HCT116 (cell line): ENCODE data around the gene JAK3.

Experiments
- EZH2phosphoT487 ChIP-seq: fragments of 200-600 bp; IDR thresholded peaks from 2 replicates; pipeline ENCODE4 v1.6.1; 2018; ENCODE audit warnings: antibody characterized with exemption, borderline replicate concordance
- POLR2AphosphoS5 ChIP-seq: IDR thresholded peaks from 2 replicates; pipeline ENCODE4 v1.6.1; 2011; ENCODE audit warnings: mild to moderate bottlenecking, low read depth, low read length, moderate library complexity
- RAD21 ChIP-seq: IDR thresholded peaks from 2 replicates; pipeline ENCODE4 v1.6.1; 2012; ENCODE audit warnings: low read depth, mild to moderate bottlenecking
- REST ChIP-seq: IDR thresholded peaks from 2 replicates; pipeline ENCODE4 v1.6.1; 2012; ENCODE audit warnings: low read depth
- SP1 ChIP-seq: IDR thresholded peaks from 2 replicates; pipeline ENCODE4 v1.6.1; 2012; ENCODE audit warnings: low read depth
- TCF7L2 ChIP-seq: IDR thresholded peaks from 2 replicates; pipeline ENCODE4 v1.7.0; 2011; ENCODE audit warnings: borderline replicate concordance, inconsistent platforms; ENCODE audit not compliant: insufficient read depth, insufficient read length; ENCODE audit errors: extremely low read depth
- ZFX ChIP-seq: fragments of 450-650 bp; IDR thresholded peaks from 2 replicates; pipeline ENCODE4 v1.6.1; 2017
- ZNF274 ChIP-seq: fragments of 200-500 bp; sonication (Bioruptor generic); IDR thresholded peaks from 2 replicates; pipeline ENCODE4 v1.6.1; 2014; ENCODE audit warnings: mild to moderate bottlenecking, low read depth, low read length, inconsistent platforms
- TF ChIP-seq, protein P1 (sequence below): IDR thresholded peaks from 2 replicates; pipeline ENCODE4 v1.6.1; 2012
- TF ChIP-seq, protein P2 (sequence below), 3 experiments: fragments of 200-600 bp in 1 of 3; sonication (generic) in 1 of 3; IDR thresholded peaks in 2 of 3; conservative IDR thresholded peaks in 1 of 3; 2 replicates each; pipeline ENCODE4 v1.5.1; 2012 to 2017; ENCODE audit warnings: low read depth in 2 of 3, low read length in 2 of 3, antibody characterized with exemption in 1 of 3, borderline replicate concordance in 1 of 3, control low read depth in 1 of 3, mild to moderate bottlenecking in 1 of 3, mixed read lengths in 1 of 3, mixed run types in 1 of 3, moderate library complexity in 1 of 3; ENCODE audit not compliant: insufficient read depth in 1 of 3

- no peak for TF ChIP-seq ZNF274
- TF ChIP-seq, protein P1, sequence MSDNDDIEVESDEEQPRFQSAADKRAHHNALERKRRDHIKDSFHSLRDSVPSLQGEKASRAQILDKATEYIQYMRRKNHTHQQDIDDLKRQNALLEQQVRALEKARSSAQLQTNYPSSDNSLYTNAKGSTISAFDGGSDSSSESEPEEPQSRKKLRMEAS, result no peak
- no peak for TF ChIP-seq SP1
- TF ChIP-seq EZH2phosphoT487, result no peak
- TF ChIP-seq REST, result no peak
- TF ChIP-seq POLR2AphosphoS5, result no peak
- TF ChIP-seq RAD21, result no peak
- TF ChIP-seq TCF7L2, result no peak
- TF ChIP-seq, protein P2, sequence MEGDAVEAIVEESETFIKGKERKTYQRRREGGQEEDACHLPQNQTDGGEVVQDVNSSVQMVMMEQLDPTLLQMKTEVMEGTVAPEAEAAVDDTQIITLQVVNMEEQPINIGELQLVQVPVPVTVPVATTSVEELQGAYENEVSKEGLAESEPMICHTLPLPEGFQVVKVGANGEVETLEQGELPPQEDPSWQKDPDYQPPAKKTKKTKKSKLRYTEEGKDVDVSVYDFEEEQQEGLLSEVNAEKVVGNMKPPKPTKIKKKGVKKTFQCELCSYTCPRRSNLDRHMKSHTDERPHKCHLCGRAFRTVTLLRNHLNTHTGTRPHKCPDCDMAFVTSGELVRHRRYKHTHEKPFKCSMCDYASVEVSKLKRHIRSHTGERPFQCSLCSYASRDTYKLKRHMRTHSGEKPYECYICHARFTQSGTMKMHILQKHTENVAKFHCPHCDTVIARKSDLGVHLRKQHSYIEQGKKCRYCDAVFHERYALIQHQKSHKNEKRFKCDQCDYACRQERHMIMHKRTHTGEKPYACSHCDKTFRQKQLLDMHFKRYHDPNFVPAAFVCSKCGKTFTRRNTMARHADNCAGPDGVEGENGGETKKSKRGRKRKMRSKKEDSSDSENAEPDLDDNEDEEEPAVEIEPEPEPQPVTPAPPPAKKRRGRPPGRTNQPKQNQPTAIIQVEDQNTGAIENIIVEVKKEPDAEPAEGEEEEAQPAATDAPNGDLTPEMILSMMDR (IDR thresholded peaks at IDR 0.05 in 2 of 3, conservative IDR thresholded peaks at IDR 0.05 in 1 of 3; ENCODE audit: borderline replicate concordance in 1 of 3, insufficient read depth in 1 of 3, low read depth in 2 of 3, low read length in 2 of 3), result no peak
- TF ChIP-seq ZFX, result no peak
Observed at GRCh38 chr19:17862711-17863519, 15.1 kb upstream of the JAK3 start.
